GM18907 (cell line): ENCODE measurements around the gene CISD3.
A peak's percentile ranks its signal among the peaks of the same experiment; 100 is the strongest.

ENCODE experiments used
- ATAC-seq: cut with Tn5 transposase; IDR thresholded peaks from one replicate; pipeline ENCODE4 v1.9.1; 2021; ENCODE audit warnings: mild to moderate bottlenecking, moderate library complexity; ENCODE audit not compliant: unreplicated experiment

Gene CISD3, protein sequence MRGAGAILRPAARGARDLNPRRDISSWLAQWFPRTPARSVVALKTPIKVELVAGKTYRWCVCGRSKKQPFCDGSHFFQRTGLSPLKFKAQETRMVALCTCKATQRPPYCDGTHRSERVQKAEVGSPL

DNA sequence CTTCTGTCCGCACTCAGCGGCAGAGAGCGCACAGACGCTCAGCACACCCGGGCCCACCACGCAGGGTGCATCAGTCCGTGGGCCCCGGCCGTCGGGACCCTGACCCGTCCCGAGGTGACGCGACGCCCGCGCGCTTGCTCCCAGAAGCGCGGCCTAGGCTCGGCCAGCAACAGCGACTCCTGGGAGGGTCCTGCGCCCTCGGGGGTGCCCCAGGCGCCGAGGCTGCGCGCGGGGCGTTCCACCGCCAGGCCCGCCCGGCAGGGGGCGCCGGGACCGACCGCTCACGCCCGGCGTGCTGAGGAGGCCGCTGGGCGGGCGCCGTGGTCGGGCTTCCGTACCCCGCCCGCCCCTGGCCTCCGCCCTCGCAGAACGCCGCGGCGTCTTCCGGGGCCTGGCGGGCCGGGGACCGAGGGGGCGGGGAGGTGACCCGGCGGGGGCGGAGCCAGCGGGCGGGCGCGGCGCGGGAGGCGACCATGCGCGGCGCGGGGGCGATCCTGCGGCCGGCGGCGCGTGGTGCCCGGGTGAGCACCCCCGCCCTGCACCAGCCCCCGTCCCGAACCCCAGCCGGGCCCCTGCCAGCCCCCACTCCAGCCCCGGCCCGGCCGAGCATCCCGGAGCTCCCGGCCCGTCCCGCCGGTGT is at the start of gene CISD3:
Gene CISD3 (plus strand): TSS at position 456 of the 640 bp plus-strand sequence. CDS start 18 bp downstream, at position 474.
- ATAC-seq, result peak; percentile 75

DNA sequence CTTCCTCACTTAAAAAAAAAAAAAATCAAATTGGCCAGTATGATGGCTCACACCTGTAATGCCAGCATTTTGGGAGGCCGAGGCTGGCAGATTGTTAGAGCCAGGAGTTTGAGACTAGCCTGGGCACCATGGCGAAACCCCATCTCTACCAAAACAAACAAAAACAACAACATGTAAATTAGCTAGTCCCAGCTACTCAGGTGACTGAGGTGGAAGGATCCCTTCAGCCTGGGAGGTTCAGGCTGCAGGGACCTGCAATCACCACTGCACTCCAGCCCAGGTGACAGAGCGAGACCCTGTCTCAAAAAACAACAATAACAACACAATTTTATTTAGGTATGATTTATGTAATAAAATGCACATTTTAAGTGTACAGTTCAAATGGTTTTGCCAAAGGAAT is 49.0 kb upstream of the CISD3 start:
- ATAC-seq, result no peak

DNA sequence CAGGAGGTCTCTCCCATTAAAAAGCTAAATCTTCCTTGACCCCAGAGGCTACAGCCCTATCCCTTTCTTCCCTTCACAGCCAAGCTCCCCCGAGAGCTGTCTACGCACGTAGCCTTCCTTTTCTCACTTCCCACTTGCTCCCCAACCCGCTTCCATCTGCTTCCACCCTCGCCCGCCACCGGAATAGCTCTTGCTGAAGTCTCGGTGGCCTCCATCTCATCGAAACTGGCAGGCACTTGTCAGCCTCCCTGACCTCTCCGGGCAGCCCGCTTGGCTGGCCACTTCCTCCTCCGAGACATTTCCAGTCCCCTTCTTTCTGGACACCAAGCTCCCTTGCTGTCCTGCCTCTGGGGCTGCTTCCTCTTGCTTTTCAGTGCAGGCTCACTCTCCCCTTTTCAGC is 44.6 kb upstream of the CISD3 start:
- ATAC-seq, result no peak

DNA sequence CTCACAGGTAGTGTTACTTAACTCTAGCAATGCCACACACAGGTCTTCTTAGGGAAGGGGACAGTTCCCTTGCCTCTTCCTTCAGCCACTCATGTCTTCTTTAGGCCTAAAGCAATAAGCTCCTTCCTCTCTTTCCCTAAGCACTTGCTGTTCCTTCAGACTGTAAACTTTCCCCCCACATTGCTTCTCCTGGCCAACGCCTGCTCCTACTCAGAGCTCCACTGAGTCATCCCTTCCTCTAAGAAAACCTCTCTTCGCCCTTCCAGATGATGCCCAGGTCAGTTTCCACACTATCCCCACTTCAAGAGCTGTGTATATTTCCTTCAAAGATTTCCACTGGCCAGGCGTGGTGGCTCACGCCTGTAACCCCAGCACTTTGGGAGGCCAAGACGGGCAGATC is 42.9 kb upstream of the CISD3 start:
- no peak for ATAC-seq

DNA sequence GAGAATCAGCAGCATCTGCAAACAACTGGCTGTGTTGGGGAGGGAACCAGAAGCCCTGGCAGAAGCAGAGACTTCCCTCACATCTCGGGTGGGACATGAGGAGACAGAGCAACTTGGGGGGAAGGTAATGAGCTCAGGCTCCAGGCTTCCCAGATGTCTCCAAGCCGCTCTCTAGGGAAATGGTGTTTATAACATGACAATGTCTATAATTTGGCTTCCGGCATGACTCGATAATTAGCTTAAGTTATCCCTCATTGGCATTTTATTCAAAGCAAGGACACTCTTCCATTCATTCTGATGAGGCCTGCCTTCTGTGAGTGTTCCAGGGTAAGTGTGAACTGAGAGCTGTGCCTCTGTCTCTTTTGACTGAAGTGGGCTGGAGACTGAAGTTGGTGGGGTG is 39.8 kb upstream of the CISD3 start:
- ATAC-seq, result no peak

DNA sequence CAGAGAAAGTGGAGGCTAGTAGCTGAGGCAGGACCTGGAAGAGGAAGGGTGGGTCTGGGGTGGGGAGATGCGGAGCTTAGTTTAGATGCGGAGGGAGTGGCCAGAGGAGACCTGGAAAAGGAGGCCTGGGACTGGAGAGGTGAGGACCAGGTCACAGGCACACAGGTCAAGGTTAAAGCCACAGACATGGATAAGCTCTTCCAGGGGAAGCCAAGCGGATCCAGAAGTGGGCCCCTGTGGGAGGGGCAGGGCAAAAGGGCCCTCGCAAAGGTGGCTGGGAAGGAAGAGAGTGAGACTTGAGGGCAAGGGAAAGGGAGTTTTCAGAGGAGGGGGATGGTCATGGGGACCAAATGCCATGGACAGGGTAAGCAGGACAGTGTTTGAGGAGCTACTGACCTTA is 39.0 kb upstream of the CISD3 start:
- ATAC-seq, result no peak

DNA sequence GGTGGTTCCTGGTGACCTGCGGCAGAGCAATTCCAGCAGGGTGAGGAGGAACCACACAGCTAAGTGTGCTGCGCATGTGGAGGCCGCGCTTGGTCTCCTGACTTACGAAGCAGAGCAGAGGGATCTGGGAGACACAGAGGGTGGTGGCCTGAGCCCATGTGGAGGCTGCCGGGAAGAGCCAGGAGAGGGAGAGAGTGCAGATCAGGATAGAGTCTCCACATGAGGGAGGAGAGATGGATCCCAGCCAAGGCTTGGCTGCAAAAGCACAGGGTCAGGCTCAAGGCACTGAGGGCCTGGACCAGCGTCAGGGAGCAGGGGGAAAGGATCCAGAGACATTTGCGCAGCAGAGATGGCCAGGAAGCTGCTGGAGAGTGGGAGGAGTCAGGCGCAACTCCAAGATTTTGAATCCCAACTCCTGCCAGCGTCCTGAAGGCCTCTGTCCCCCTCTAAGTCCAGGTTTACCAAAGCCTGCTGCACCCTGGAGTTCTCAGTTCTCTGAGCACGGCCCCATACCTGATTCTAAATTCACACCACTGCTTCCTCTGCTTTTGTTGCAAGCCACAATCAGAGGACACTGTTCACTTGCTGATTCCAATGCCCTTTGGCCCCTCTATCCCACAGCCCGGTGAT is 36.3 kb upstream of the CISD3 start:
- ATAC-seq, result no peak

DNA sequence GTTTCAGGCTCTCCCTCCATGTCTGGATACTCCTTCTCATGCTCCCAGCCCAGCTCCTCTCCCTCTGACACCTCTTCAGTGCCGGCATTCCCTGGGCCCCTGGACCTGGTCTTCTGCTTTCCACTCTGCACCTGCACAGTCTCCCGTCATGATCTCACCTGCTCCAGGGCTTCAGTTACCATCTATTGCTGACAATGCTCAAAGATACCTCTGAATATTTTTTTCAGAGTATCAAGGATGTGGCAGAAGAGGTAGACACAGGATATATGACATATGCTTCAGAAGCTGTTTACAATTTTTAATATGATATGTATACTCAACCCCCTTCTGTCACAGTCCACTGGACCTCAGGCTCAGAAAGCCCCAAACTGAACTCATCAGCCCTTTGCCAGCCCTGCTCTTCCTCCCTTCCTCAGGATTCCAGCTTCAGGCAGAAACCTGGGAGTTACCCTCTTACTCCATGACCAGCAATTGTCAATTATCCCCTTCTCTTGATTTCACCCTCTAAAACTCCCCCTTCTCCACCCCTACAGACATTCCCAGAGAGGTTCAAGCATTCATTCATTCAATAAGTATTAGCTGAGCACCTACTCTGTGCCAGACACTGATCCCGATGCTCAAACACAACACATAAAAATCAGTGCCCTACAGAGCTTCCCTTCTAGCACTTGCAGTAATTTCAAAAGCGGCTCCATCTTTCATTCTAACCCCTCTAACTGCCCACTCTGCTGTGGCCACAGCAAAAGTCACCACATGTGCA is 32.9 kb upstream of the CISD3 start:
- no peak for ATAC-seq

DNA sequence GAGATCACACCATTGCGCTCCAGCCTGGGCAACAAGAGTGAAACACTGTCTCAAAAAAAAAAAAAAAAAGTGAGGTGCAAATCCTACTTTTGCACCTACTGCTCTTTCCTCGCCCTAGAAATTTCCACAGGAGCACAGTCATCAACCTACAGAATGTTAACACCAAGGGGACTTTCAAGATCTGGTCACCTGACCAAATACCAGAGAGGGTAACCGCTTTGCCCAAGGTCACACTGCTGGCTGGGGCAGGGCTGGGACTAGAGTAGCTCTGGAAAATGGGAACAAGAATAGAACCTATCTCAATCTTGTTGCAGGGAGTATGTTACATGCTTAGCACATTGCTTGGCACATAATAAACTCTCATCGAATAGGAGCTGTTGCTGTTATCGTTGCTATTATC is 31.4 kb upstream of the CISD3 start:
- ATAC-seq, result no peak

DNA sequence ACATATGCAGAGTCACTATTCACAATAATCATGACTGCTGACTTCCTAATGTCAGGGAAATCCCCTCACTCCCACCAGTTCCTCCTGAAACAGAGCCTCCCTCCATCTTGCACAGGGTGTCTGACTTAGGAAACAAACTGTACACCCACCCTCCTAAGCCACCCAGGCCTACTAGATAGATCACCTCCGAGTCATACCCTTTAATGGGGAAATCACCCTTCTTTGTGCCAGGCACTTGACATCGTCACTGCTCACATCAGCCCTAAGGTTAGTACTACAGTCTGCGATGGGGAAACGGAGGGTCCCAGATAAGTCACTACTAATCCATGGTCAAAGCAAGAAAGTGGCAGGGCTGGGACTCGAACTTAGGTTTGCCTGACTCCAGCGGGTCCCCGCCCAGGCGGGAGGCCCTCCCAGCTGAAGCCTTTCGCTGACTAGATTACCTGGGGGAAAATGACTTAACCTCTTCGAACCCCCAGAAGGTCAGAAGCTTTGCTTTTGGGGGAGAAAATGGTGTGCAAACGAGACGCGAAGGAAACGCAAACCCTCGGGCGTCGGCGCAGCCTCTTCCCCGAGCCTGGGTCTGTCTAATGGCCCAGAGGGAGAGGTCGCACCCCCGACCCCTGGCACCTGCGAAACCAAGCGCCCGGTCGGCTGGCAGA is 28.5 kb upstream of the CISD3 start:
- peak; percentile 27 for ATAC-seq

DNA sequence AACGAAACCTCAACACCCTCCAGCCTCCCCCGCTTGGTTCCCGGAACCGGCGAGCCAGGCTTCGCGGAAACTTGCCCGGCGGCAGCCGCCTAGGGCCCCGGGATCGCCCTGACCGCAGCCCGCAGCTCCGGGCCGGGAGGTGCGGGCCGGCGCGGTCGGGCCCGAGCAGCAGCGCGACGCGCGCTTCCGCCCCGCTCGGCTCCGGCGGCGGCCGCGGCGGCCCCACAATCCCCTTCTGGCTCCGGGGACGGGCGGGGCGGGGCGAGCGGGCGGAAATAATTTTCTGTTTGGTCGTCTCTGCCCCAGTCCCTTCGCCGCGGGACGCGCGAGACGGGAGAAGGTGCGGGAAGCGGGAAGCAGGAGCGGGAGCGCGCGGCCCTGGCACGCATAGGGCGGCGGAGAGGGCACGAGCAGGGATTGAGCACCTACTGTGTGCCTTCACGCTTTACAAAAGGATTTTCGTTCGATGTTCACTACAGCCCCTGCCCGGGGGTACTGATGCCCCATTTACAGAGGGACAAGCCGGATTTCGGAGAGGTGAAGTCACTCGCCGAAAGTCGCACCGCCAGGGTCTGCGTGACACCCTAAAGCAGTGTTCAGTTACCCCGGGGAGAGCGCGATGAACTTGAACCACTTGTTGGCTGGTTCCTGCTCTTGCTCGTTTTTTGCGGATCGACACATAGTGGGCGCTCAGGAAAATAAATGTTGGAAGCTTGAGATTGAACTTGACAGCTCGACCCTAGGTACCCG is 27.8 kb upstream of the CISD3 start:
- peak; percentile 29 for ATAC-seq

DNA sequence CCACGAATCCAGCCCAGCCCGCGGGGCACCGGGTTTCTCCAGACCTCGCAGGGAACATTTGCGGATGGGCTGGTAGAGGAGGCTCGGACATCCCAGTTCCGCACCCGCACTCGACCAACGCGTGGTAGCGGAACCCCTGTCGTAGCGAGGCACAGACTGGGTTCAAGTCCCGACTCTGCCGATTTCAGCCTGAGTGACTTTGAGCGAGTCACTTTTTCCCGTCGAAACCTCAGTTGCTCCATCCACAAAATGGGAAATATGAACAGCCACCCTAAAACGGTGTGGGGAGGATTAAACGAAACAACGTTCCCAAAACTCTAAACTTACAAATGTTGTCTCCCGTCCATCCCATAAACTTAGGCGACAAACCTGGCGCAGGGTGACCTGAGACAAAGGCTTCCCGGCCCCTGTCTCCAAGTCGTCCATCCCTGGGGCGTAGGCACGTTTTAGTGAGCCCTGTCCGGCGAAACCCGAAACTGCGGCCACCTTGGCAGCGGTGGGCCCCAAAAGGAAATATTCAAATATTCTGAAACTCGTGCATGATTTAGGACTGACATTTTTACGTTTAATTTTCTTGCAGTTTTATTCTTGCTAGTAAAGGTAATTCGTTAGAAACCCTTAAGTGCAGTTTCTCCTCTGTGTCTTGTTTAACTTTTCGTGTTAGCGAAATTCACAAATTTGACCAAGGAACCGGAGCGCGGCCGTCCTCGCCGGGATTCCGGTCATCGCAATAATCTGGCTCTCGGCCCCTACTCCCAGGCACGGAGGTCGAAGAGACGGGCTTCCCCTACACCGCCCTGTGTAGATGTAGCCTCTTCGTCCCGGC is 27.0 kb upstream of the CISD3 start:
- peak; percentile 13 for ATAC-seq

DNA sequence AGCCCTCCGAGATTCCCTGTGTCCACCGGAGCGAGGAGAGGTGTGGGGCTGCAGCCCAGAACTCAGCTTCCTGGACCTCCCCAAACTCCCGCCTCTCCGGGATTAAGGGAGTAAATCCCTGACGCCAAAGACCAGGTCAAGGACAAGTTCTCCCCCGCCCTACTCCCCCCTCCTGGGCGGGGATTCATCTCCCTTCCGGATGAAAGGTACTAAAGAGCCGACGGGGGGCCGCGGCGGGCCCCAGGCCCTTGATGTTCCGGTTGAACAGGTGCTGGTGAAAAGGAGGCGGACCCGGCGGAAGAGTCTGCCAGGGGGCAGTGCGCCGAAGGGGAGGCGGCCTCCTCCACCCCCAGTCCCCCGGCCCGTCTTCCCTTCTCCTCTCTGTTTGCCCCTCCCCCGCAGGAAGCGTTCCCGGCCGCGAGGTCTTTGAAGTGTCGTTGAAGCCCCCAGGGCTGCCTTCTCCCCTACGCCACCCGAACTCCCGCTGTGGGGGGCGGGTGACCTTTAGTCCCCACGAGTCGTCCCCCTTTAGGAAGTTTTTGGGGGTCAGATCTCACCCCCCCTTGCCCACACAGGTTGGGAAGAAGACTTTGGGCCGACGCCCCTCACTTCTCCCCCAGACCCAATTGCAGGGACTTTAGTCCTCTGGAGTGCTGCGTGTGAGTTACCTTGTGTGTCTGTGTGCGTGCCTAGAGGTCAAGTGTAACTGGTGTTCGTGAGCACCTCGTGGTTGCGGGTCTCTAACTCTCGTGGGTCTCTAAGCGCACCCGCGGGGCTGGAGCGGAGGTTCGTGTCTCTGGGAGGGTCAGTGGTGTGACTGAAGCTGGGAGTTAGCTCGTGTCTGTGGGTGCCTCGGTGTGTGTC is 26.2 kb upstream of the CISD3 start:
- peak; percentile 26 for ATAC-seq

DNA sequence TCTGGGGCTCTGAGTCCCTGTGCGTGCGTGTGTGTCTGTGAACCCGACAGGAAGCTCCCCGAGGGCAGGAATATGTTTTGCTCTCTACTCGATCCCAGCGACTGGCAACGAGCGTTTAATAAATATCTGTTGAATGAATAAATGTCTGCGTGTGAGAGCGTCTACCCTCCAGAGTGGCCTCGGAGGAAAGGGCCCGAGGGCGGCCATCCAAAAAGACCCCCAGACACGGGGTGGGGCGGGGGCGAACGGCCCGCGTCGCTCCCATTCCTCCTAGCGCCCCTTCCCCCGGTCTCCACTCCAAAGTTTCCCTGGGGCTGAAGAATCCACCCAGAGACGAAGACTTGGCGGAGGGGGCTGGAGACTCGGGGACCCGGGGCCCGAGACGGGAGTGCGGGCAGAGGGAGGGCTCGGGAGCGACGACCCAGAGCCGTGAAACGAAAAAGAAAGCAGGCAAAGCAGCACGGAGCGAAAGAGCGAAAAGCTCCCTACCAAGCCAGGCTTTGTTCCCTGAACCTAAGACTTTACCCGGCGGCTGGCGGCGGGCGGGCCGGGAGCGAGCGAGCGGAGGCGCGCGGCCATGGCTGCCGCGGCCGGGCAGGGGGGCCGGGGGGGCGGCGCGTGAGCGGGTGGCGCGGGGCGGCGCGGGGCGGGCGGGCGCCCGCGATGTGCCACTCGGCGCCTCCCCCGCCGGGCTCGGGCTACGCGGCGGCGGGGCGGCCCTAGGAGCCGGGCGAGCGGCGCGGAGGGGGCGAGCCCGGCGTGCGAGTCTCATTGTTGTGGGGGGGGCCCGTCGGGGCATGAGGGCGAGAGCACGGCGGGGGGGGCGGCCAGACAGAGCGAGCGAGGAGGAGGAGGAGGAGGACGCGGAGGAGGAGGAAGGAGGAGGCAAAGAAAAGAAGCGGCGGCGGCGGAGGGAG is 25.3 kb upstream of the CISD3 start, which contains the start of gene MLLT6:
Gene MLLT6 (plus strand): TSS at position 668 of the 917 bp plus-strand sequence. CDS start 360 bp downstream, outside the sequence.
- ATAC-seq, result no peak

DNA sequence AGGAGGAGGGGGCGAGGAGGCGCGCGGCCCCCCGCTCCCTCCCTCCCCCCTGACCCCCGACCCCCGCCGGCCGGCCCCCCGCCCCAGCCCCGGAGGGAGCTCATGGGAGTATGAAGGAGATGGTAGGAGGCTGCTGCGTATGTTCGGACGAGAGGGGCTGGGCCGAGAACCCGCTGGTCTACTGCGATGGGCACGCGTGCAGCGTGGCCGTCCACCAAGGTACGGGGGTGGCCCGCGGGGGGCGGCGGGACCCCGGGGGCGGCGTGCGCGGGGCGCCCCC is 24.7 kb upstream of the CISD3 start:
- no peak for ATAC-seq

DNA sequence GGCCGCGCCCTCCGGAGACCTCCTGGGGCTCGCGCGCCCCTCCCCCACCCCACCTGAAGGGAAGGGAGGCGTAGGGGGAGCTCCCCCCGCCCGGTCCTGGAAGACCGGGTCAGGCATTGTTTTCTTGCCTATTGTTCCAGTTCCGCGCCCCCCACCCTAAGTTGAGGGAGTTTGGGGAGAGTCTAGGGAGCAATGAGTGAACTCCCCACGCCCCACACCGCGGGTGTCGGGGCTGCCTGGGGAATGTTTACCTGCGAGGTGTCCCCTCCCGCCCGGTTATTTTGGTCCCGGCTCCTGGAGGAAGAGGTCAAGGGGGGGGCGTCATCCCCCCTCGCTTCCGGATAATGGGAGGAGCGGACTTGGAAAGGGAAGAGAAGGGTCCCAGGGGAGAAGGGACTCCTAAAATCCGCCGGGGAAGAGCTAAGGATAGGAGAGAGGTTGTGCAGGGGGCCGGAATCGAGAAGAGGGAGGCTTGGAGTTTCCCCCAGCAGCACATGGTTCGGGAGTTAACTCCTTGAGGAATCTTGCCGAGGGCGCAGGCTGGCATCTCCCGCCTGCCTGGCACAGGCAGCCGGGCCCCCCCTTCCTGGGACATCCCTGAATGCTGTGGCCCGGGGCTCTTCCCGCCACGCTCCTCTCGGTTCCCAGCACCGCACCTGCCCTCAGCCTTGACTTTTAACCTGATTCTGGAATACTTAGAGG is 24.2 kb upstream of the CISD3 start:
- no peak for ATAC-seq

DNA sequence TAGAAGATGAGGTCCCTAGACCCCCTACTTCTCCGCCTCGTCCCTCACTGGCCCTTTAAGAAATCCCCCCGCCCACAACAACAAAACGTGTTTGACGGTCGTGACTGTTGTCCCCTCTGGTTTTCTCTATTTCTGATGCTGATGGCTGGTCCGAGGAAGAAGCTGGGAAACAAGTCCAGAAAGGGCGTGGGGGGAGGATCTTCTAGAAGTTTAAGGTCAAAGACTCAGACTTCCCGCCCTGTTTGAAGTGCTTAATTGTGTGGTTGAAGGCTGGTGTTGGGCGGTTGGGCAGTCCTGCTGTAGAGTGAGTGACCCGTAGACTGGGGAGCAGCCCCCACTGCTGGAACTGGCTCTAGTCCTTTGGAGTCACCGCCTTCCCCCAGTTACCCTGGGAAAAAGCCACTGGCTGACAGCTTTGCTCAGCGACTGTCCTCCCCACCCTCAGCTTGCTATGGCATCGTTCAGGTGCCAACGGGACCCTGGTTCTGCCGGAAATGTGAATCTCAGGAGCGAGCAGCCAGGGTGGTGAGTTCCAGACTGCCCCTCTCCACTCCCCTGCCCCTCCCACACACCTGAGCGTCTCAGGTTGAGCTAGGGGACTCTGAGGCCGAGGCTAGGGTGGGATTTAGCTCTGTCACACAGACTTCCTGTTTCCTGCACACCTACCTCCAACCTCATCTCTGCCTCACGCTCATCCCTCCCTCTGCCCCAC is 23.5 kb upstream of the CISD3 start:
- ATAC-seq, result no peak
